H1 (cell line): ENCODE results near the gene PCP4L1. TPM values are rescaled to one million over a fixed set of nuclear protein-coding genes. Genes with fewer than 3 reads are reported as not detected.

Experiments used
- ASH2L ChIP-seq: fragments of 200-600, 300-600 bp; sonication (generic); IDR thresholded peaks from one replicate; pipeline ENCODE4 v1.7.1; 2017; ENCODE audit warnings: low read length
- FOSL1 ChIP-seq: IDR thresholded peaks from 2 replicates; pipeline ENCODE4 v1.6.1; 2011; ENCODE audit warnings: mild to moderate bottlenecking, low read depth, low read length, moderate library complexity; ENCODE audit not compliant: insufficient read depth
- GTF2F1 ChIP-seq: IDR thresholded peaks from 2 replicates; pipeline ENCODE4 v1.6.1; 2012; ENCODE audit warnings: low read depth, low read length, improper control_type of control experiment, borderline replicate concordance
- HDAC6 ChIP-seq: IDR thresholded peaks from one replicate; pipeline ENCODE4 v1.7.1; 2012; ENCODE audit warnings: low read depth, mild to moderate bottlenecking, inconsistent platforms, low read length, moderate library complexity
- NANOG ChIP-seq: IDR thresholded peaks from 2 replicates; pipeline ENCODE4 v1.6.1; 2011; ENCODE audit warnings: low read length, low read depth, mild to moderate bottlenecking, inconsistent platforms; ENCODE audit not compliant: insufficient read depth, poor library complexity, severe bottlenecking
- RAD21 ChIP-seq, 2 experiments: IDR thresholded peaks in 1 of 2; conservative IDR thresholded peaks in 1 of 2; 2 replicates each; pipeline ENCODE4 v1.6.1; 2011; ENCODE audit warnings: low read depth in 2 of 2, low read length in 2 of 2, improper control_type of control experiment in 1 of 2, inconsistent platforms in 1 of 2, mild to moderate bottlenecking in 1 of 2, moderate library complexity in 1 of 2
- RBBP5 ChIP-seq: IDR thresholded peaks from 2 replicates; pipeline ENCODE4 v1.7.1; 2012; ENCODE audit warnings: low read depth, mild to moderate bottlenecking, inconsistent platforms, low read length, moderate library complexity, borderline replicate concordance
- SP1 ChIP-seq: IDR thresholded peaks from 2 replicates; pipeline ENCODE4 v1.6.1; 2011; ENCODE audit warnings: low read depth, low read length
- SUZ12 ChIP-seq: fragments of 200-600 bp; sonication (generic); IDR thresholded peaks from 2 replicates; pipeline ENCODE4 v1.6.1; 2012; ENCODE audit warnings: mild to moderate bottlenecking, inconsistent platforms, low read length, moderate library complexity, mixed read lengths
- ZNF274 ChIP-seq: IDR thresholded peaks from 2 replicates; pipeline ENCODE4 v1.7.0; 2012; ENCODE audit warnings: low read length, borderline replicate concordance; ENCODE audit errors: extremely low read depth
- polyA plus RNA-seq, 7 experiments: library from polyadenylated mRNA; depleted of rRNA in 3 of 7; stranded (reverse) in 5 of 7; unstranded in 2 of 7; fragments of >200 nt in 5 of 7; fragments of 200-250 nt in 2 of 7; gene quantifications; 1 replicate in 5 of 7; 2 replicates in 1 of 7; 4 replicates in 1 of 7; pipeline versions ENCODE4 v1.2.1 to v1.2.3, GENCODE V29; 2011 to 2013; ENCODE audit warnings: missing spikeins in 2 of 7, mixed read lengths in 2 of 7
- total RNA-seq: library from RNA; stranded (reverse); fragmentation: NEBNext Ultra II Directional; extraction: Animal tissue kit (Norgen Biotek cat#: 25700); gene quantifications from 2 replicates; pipeline ENCODE4 v1.2.1, GENCODE V29; 2021
- TF ChIP-seq, protein P1 (sequence below): fragments of 300-600 bp; sonication (generic); IDR thresholded peaks from 2 replicates; pipeline ENCODE4 v1.7.1; 2012; ENCODE audit warnings: low read length, moderate library complexity, mild to moderate bottlenecking, inconsistent platforms; ENCODE audit not compliant: insufficient replicate concordance

Gene PCP4L1
- total and polyA plus RNA-seq, 2 of the 8 experiments (the other 6 are each of a cell fraction or from before 2014, with no cell fraction given) = 0.41 to 1.0 TPM

DNA sequence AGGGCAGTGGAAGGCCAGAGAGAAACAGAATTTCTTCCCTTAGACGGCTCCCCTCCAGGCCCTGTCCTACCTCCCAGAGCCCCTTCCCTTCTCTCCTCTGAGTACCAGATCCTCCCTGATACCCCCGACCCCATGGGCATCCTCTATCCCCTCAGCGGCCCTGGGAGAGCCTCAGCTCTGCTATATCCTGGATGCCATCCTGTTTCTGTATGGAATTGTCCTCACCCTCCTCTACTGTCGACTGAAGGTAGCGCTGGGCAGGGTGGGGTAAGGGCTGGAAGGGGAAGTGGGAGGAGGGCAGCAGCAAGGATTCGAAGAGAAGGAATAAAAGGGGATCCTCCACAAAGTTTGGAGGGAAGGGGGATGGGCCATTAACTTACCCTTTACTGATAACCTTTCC is 40.7 kb upstream of the PCP4L1 start (continued):
- TF ChIP-seq, protein P1, sequence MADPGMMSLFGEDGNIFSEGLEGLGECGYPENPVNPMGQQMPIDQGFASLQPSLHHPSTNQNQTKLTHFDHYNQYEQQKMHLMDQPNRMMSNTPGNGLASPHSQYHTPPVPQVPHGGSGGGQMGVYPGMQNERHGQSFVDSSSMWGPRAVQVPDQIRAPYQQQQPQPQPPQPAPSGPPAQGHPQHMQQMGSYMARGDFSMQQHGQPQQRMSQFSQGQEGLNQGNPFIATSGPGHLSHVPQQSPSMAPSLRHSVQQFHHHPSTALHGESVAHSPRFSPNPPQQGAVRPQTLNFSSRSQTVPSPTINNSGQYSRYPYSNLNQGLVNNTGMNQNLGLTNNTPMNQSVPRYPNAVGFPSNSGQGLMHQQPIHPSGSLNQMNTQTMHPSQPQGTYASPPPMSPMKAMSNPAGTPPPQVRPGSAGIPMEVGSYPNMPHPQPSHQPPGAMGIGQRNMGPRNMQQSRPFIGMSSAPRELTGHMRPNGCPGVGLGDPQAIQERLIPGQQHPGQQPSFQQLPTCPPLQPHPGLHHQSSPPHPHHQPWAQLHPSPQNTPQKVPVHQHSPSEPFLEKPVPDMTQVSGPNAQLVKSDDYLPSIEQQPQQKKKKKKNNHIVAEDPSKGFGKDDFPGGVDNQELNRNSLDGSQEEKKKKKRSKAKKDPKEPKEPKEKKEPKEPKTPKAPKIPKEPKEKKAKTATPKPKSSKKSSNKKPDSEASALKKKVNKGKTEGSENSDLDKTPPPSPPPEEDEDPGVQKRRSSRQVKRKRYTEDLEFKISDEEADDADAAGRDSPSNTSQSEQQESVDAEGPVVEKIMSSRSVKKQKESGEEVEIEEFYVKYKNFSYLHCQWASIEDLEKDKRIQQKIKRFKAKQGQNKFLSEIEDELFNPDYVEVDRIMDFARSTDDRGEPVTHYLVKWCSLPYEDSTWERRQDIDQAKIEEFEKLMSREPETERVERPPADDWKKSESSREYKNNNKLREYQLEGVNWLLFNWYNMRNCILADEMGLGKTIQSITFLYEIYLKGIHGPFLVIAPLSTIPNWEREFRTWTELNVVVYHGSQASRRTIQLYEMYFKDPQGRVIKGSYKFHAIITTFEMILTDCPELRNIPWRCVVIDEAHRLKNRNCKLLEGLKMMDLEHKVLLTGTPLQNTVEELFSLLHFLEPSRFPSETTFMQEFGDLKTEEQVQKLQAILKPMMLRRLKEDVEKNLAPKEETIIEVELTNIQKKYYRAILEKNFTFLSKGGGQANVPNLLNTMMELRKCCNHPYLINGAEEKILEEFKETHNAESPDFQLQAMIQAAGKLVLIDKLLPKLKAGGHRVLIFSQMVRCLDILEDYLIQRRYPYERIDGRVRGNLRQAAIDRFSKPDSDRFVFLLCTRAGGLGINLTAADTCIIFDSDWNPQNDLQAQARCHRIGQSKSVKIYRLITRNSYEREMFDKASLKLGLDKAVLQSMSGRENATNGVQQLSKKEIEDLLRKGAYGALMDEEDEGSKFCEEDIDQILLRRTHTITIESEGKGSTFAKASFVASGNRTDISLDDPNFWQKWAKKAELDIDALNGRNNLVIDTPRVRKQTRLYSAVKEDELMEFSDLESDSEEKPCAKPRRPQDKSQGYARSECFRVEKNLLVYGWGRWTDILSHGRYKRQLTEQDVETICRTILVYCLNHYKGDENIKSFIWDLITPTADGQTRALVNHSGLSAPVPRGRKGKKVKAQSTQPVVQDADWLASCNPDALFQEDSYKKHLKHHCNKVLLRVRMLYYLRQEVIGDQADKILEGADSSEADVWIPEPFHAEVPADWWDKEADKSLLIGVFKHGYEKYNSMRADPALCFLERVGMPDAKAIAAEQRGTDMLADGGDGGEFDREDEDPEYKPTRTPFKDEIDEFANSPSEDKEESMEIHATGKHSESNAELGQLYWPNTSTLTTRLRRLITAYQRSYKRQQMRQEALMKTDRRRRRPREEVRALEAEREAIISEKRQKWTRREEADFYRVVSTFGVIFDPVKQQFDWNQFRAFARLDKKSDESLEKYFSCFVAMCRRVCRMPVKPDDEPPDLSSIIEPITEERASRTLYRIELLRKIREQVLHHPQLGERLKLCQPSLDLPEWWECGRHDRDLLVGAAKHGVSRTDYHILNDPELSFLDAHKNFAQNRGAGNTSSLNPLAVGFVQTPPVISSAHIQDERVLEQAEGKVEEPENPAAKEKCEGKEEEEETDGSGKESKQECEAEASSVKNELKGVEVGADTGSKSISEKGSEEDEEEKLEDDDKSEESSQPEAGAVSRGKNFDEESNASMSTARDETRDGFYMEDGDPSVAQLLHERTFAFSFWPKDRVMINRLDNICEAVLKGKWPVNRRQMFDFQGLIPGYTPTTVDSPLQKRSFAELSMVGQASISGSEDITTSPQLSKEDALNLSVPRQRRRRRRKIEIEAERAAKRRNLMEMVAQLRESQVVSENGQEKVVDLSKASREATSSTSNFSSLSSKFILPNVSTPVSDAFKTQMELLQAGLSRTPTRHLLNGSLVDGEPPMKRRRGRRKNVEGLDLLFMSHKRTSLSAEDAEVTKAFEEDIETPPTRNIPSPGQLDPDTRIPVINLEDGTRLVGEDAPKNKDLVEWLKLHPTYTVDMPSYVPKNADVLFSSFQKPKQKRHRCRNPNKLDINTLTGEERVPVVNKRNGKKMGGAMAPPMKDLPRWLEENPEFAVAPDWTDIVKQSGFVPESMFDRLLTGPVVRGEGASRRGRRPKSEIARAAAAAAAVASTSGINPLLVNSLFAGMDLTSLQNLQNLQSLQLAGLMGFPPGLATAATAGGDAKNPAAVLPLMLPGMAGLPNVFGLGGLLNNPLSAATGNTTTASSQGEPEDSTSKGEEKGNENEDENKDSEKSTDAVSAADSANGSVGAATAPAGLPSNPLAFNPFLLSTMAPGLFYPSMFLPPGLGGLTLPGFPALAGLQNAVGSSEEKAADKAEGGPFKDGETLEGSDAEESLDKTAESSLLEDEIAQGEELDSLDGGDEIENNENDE = no peak
- TF ChIP-seq GTF2F1 (no peak), ASH2L (no peak), HDAC6 (no peak), FOSL1 (no peak), RAD21 (IDR thresholded peaks at IDR 0.05 in 1 of 2, conservative IDR thresholded peaks at IDR 0.05 in 1 of 2; ENCODE audit: low read depth in 2 of 2, low read length in 2 of 2) (no peak), NANOG (no peak), ZNF274 (no peak), SUZ12 (no peak), RBBP5 (no peak), SP1 (no peak)
